Measurements from ENCODE around the gene PAK6.

DNA sequence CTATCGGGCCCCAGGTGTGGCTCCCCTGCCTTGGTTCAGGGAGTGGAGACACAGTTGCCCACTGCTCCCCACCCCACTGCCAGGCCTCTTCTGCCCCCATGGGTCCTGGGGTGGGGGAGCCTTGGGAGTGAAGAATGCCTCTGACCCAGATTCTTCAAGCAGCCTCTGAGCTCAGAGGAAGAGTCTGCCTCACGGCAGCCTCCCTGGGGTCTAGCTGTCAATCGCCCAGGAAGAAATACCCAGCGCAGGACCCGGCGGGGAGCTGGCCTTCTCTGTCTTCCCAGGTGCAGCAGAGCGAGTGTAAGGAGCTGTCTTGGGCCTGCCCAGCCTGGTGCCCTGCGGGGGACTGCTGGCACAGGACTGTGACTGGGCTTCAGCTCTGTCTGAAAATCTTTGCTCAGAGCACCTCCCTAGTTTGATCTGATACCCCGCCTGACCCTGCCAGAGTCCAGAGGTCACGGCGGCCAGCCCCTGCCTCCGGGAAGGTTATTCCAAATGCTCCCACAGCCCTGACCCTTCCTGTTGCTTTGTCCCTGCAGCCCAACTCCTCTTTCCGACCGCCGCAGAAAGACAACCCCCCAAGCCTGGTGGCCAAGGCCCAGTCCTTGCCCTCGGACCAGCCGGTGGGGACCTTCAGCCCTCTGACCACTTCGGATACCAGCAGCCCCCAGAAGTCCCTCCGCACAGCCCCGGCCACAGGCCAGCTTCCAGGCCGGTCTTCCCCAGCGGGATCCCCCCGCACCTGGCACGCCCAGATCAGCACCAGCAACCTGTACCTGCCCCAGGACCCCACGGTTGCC lies 33.0 kb downstream of the PAK6 start:
- no peak for TF ChIP-seq TAF1 (IDR thresholded peaks at IDR 0.05; ENCODE audit: borderline replicate concordance, insufficient read depth, low read length)
- no peak for TF ChIP-seq POLR2AphosphoS5 (IDR thresholded peaks at IDR 0.05; ENCODE audit: low read depth, low read length)
- TF ChIP-seq, protein P1, sequence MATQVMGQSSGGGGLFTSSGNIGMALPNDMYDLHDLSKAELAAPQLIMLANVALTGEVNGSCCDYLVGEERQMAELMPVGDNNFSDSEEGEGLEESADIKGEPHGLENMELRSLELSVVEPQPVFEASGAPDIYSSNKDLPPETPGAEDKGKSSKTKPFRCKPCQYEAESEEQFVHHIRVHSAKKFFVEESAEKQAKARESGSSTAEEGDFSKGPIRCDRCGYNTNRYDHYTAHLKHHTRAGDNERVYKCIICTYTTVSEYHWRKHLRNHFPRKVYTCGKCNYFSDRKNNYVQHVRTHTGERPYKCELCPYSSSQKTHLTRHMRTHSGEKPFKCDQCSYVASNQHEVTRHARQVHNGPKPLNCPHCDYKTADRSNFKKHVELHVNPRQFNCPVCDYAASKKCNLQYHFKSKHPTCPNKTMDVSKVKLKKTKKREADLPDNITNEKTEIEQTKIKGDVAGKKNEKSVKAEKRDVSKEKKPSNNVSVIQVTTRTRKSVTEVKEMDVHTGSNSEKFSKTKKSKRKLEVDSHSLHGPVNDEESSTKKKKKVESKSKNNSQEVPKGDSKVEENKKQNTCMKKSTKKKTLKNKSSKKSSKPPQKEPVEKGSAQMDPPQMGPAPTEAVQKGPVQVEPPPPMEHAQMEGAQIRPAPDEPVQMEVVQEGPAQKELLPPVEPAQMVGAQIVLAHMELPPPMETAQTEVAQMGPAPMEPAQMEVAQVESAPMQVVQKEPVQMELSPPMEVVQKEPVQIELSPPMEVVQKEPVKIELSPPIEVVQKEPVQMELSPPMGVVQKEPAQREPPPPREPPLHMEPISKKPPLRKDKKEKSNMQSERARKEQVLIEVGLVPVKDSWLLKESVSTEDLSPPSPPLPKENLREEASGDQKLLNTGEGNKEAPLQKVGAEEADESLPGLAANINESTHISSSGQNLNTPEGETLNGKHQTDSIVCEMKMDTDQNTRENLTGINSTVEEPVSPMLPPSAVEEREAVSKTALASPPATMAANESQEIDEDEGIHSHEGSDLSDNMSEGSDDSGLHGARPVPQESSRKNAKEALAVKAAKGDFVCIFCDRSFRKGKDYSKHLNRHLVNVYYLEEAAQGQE (IDR thresholded peaks at IDR 0.05; ENCODE audit: insufficient read depth in 1 of 2, low read depth in 2 of 2, low read length in 2 of 2): no peak
- no peak for TF ChIP-seq SIN3A (IDR thresholded peaks at IDR 0.05; ENCODE audit: borderline replicate concordance, insufficient read depth, low read length)
- no peak for TF ChIP-seq FOXP2 (optimal IDR thresholded peaks at IDR 0.05; ENCODE audit: borderline replicate concordance, extremely low read depth, extremely low read length, insufficient read depth)

All from PFSK-1 (cell line).